Endothelial cell (in vitro differentiated cells): ENCODE results near the gene POLR3E. TPM values are rescaled to one million over a fixed set of nuclear protein-coding genes. Genes with fewer than 3 reads are reported as not detected.
A peak's percentile ranks its signal among the peaks of the same experiment; 100 is the strongest.

Experiments
- DNase-seq: peaks from one replicate; pipeline ENCODE4 v3.0.0; 2021; ENCODE audit warnings: low spot score
- H3K27ac Mint-ChIP-seq: one replicate; pipeline ENCODE4 v1.8.0; 2021; ENCODE audit warnings: mixed read lengths, inconsistent platforms; ENCODE audit not compliant: unreplicated experiment
- H3K27me3 Mint-ChIP-seq: one replicate; pipeline ENCODE4 v1.8.0; 2021; ENCODE audit warnings: mild to moderate bottlenecking, moderate library complexity, mixed read lengths, inconsistent platforms; ENCODE audit not compliant: unreplicated experiment
- H3K36me3 Mint-ChIP-seq: one replicate; pipeline ENCODE4 v1.8.0; 2021; ENCODE audit warnings: mild to moderate bottlenecking, low read depth, mixed read lengths, inconsistent platforms; ENCODE audit not compliant: unreplicated experiment
- H3K4me1 Mint-ChIP-seq: one replicate; pipeline ENCODE4 v1.8.0; 2021; ENCODE audit warnings: mild to moderate bottlenecking, mixed read lengths, inconsistent platforms; ENCODE audit not compliant: unreplicated experiment
- H3K4me3 Mint-ChIP-seq: one replicate; pipeline ENCODE4 v1.8.0; 2021; ENCODE audit warnings: mild to moderate bottlenecking, mixed read lengths, inconsistent platforms; ENCODE audit not compliant: unreplicated experiment
- H3K9me3 Mint-ChIP-seq: one replicate; pipeline ENCODE4 v1.8.0; 2021; ENCODE audit warnings: mixed read lengths, inconsistent platforms; ENCODE audit not compliant: unreplicated experiment
- CTCF ChIP-seq: fragments of 200-600 bp; sonication (generic); IDR thresholded peaks from one replicate; pipeline ENCODE4 v1.5.0; 2021; ENCODE audit warnings: antibody characterized with exemption; ENCODE audit not compliant: unreplicated experiment
- total RNA-seq: library from RNA; stranded (reverse); fragmentation: NEBNext Ultra II Directional; extraction: Animal tissue kit (Norgen Biotek cat#: 25700); gene quantifications from one replicate; pipeline ENCODE4 v1.2.1, GENCODE V29; 2021; ENCODE audit not compliant: unreplicated experiment

Gene POLR3E
- total RNA-seq, 1 donor from 2014 or later: 47.3 TPM

GRCh38 chr16:22266546-22266945, 30.7 kb upstream of the POLR3E start:
- Mint-ChIP-seq H3K9me3 (no peaks in the 10 kb centered on the region), H3K27ac (no peak overlapping the region), H3K27me3 (no peaks in the 10 kb centered on the region), H3K36me3 (peaks cover 7% of the 10 kb centered on the region), H3K4me1 (no peaks in the 10 kb centered on the region), H3K4me3 (no peak overlapping the region)
- no peak for TF ChIP-seq CTCF
- DNase-seq: no peak

GRCh38 chr16:22267764-22268163, 29.4 kb upstream of the POLR3E start:
- no peak for TF ChIP-seq CTCF
- Mint-ChIP-seq H3K4me3 (peak overlapping the region; percentile 27), H3K27ac (no peak overlapping the region), H3K9me3 (no peaks in the 10 kb centered on the region), H3K4me1 (no peaks in the 10 kb centered on the region), H3K27me3 (no peaks in the 10 kb centered on the region), H3K36me3 (peaks cover 11% of the 10 kb centered on the region)
- DNase-seq: no peak

- peaks cover 11% of the 10 kb centered on the region for H3K36me3 Mint-ChIP-seq
- no peak overlapping the region for H3K27ac Mint-ChIP-seq
- no peaks in the 10 kb centered on the region for H3K9me3 Mint-ChIP-seq
- no peaks in the 10 kb centered on the region for H3K27me3 Mint-ChIP-seq
- no peak overlapping the region for H3K4me3 Mint-ChIP-seq
- no peak for DNase-seq
- no peak for TF ChIP-seq CTCF
- no peaks in the 10 kb centered on the region for H3K4me1 Mint-ChIP-seq
Observed at GRCh38 chr16:22270525-22270924, 26.7 kb upstream of the POLR3E start.

- Mint-ChIP-seq H3K4me3 (no peak overlapping the region), H3K27ac (no peak overlapping the region), H3K4me1 (no peaks in the 10 kb centered on the region), H3K27me3 (no peaks in the 10 kb centered on the region), H3K9me3 (no peaks in the 10 kb centered on the region), H3K36me3 (peaks cover 12% of the 10 kb centered on the region)
- no peak for TF ChIP-seq CTCF
- DNase-seq: no peak
Observed at GRCh38 chr16:22272870-22273650, 24.1 kb upstream of the POLR3E start.

GRCh38 chr16:22274916-22275315, 22.3 kb upstream of the POLR3E start:
- H3K27me3 Mint-ChIP-seq: no peaks in the 10 kb centered on the region
- peaks cover 19% of the 10 kb centered on the region for H3K36me3 Mint-ChIP-seq
- no peaks in the 10 kb centered on the region for H3K4me1 Mint-ChIP-seq
- TF ChIP-seq CTCF: no peak
- H3K4me3 Mint-ChIP-seq: no peak overlapping the region
- H3K9me3 Mint-ChIP-seq: no peaks in the 10 kb centered on the region
- H3K27ac Mint-ChIP-seq: no peak overlapping the region
- no peak for DNase-seq
